ENCODE measurements around the gene THADA.

THADA gene

DNA sequence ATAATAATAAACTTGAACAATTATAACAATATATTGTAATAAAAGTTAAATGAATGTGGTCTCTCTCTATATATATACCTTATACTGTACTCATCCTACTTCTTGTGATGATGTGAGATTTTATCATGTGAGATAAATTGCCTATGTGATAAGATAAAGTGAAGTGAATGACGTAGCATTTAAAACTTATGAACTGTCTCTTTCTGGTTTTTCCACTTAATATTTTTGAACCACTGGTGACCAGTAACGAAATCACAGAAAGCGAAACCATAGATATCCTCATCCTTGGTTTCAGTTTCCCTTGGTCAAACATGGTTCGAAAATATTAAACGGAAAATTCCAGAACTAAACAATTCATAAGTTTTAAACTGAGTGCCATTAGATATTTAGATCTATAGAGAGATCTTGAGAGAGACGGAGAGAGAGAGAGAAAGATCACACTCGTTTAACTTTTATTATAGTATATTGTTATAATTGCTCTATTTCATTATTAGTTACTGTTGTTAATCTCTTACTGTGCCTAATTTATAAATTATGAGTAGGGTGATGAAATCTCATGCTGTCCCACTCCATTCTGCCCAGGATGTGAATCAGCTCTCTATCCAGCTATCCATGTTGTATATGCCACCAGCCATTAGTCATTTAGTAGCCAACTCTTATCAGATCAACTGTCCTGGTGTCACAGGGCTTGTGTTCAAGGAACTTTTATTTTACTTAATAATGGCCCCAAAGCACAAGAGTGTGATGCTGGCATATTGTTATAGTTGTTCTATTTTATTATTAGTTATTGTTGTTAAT lies 156.8 kb downstream of the THADA start:
- no peak for DNase-seq (ENCODE audit: low read depth)

DNA sequence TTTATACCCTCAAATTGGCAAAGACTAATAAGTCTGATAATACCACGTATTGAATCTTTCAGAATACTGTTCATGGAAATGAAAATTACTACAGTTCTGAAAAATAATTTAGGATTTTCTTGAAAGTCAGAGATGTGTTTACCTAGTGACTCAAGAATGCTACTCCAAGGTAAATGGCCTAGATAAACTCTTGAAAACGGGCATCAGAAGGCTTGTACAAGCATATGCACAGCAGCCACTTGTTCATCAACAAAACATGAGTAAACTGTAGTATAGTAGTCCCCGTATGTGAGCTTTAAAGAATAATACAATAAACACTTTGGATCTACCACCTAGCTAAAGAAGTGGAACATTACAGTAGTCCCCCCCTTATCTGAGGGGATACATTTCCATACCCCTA lies 157.5 kb downstream of the THADA start:
- no peak for DNase-seq (ENCODE audit: low read depth)

DNA sequence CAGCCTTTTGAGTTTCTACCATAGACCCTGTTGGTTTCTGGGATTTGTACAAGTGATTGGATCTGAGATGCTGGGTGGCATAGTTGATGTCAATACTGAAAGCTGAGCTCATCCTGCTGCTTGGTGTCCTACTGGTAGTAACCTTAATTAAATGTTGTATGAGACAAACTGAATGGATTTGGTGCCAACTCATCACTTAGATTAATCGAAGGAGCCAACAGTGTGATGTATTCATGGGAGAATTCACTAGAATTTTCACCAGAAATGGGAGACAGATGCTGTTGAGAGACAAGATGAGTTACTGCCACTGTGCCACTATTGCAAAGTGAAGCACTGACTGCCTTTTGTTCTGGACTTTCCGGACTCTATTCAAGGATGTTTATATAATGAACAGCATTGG lies 158.5 kb downstream of the THADA start:
- DNase-seq (ENCODE audit: low read depth), result no peak

DNA sequence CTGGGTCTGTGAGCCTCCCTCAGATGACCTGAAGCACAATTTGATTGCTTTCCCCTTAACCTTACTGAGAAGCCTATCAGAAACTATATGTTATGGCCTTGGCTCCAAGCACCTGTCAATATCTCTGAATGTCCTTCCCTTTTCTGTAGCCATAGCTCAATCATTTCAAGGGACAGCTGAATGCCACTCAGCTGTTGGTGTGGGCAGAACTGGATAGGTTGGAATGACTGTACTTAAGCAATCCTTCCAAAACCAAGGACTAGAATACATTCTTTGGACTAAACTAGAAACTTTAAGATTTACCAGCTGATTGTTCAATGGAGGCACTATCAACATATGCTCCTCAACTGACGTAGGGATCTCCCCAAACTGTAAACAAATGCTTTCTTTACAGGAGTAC lies 159.4 kb downstream of the THADA start:
- no peak for DNase-seq (ENCODE audit: low read depth)

- DNase-seq (ENCODE audit: low read depth), result no peak
Measured at GRCh38 chr2:43435746-43436145, 160.1 kb downstream of the THADA start.

GRCh38 chr2:43430489-43430888 lies 165.3 kb downstream of the THADA start:
- no peak for DNase-seq (ENCODE audit: low read depth)

- no peak for DNase-seq (ENCODE audit: low read depth)
Measured at GRCh38 chr2:43429369-43429768, 166.5 kb downstream of the THADA start.

DNA sequence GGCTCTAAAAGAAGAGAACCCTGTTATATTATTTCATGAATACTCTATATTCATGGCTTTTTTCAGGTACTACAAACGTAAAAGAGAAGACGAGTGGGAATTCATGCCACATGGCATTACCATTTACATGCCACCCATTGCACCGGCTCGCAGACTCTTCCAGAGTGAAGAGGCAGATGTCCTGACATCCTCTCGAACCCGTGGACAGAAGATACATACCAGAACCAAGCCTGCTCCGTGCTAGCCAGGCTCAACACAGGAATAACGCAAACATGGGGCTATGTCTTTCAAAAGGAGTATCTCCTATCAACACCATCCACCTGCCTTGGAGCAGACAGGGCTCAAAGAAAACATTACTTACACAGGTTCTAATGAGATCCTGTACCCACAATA lies 168.8 kb downstream of the THADA start:
- no peak for DNase-seq (ENCODE audit: low read depth)

- peak; percentile 95 for DNase-seq (ENCODE audit: low read depth)
Measured at GRCh38 chr2:43426305-43427031, 169.4 kb downstream of the THADA start.

GRCh38 chr2:43425659-43426058 lies 170.2 kb downstream of the THADA start:
- no peak for DNase-seq (ENCODE audit: low read depth)

GRCh38 chr2:43424262-43425207 lies 171.3 kb downstream of the THADA start:
- DNase-seq (ENCODE audit: low read depth), result no peak

- no peak for DNase-seq (ENCODE audit: low read depth)
Measured at GRCh38 chr2:43423941-43424261, 171.9 kb downstream of the THADA start.

DNA sequence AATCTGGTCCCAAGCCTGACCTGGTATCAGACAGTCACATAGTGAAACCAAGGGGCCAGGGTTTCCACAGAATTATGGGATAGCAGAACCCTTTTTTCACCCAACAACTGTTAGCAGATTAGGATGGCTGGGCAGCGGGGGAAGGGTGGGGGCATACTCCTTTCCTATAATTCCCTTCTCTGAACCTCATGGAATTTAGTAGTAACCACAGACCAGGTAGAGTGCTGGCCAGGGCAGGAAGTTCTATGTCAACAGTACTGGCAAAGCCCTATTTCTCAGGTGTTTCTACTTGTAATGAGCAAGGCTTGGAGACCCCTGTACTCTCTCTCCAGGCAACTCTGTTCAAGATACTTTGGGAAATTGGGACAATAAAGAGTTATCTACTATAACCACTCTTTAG lies 174.6 kb downstream of the THADA start:
- no peak for DNase-seq (ENCODE audit: low read depth)

- DNase-seq (ENCODE audit: low read depth), result no peak
Measured at GRCh38 chr2:43420389-43420801, 175.4 kb downstream of the THADA start.

GRCh38 chr2:43419876-43420275 lies 176.0 kb downstream of the THADA start:
- DNase-seq (ENCODE audit: low read depth), result no peak

- no peak for DNase-seq (ENCODE audit: low read depth)
Measured at GRCh38 chr2:43419243-43419642, 176.6 kb downstream of the THADA start.

- DNase-seq (ENCODE audit: low read depth), result no peak
Measured at GRCh38 chr2:43418680-43419079, 177.2 kb downstream of the THADA start.

DNA sequence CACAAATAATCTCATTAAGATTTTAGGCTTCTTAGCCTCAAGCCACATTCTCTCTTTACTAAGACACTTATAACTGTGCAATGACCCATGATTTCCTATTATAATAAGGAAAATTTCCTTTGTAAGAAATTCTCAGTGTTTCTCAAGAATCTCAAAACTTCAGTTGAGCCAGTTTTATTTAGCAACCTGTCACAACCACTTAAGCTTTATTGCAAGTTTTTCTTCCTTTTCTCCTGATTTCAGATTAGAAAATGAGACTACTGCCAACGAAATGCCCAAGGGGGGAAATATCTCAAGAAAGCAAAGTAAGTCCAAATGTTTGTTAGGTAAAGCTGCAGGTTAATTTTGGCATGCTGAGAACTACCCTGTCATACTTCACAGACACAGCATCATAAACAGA lies 178.5 kb downstream of the THADA start:
- no peak for DNase-seq (ENCODE audit: low read depth)

DNA sequence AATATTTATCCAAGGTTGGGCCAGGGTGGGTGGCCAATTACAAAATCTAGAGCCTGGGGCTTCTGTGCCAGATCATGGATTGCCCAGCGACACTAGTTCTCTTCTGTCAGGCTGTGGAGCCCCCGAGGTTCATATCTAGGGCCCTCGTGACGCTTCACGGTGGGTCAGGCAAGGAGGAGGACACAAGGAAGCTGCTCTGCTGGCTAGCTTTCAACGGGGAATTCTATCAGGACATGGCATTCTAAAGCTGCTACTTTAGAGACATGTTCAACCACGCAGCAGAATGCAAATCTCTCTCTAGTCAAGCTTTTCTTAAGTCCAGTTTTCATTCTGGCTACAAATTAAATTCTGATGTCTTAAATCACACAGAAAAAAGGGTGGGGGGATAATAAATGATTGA lies 180.2 kb downstream of the THADA start:
- DNase-seq (ENCODE audit: low read depth), result no peak

DNA sequence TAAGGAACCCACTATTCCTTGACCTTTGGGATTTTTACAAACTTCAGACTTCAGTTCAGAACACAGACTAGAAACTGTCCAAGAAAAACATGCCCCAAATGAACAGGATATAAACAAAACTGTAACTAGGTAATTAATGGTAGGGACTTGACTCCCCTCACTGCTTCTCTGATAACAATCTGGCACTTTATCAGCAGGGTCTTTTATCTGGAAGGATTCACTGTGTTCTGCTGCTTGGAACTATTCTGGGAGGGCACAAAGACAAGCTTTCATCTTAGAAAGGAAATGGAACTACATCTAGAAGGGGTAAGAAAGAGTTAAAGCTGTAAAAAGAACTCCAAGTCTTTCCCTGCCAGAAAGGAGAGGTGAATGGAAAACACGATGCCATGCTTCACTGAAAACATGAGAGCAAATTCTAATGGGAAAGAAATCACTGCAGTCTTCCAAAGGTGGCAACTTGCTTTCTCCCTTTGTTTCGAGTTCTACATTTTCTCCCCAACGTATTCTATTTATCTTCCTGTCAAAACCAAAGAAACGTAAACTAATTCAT lies 181.2 kb downstream of the THADA start:
- no peak for DNase-seq (ENCODE audit: low read depth)

DNA sequence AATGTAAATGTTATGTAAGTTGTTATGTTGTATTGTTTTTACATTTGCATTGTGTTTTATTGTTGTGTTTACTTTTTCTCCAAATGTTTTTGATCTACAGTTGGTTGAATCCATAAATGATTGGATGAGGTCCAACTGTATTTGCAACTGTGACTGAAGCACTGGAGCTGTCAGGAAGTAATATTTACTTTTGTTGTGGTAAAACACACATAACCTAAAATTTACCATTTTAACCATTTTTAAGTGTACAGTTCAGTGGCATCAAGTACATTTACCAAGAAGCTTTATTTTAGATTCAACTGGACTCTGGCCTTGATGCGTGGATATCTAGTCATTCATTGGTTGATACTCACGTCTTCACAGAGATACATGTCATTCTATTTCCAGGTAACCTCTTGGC lies 181.8 kb downstream of the THADA start:
- DNase-seq (ENCODE audit: low read depth), result no peak

GRCh38 chr2:43412114-43412753 lies 183.6 kb downstream of the THADA start:
- DNase-seq (ENCODE audit: low read depth), result no peak
